ENCODE data around the gene IVL. TPM values are rescaled to one million over a fixed set of nuclear protein-coding genes. Genes with fewer than 3 reads are reported as not detected.

IVL gene
- total RNA-seq, 2 donors from 2014 or later, result not detected

DNA sequence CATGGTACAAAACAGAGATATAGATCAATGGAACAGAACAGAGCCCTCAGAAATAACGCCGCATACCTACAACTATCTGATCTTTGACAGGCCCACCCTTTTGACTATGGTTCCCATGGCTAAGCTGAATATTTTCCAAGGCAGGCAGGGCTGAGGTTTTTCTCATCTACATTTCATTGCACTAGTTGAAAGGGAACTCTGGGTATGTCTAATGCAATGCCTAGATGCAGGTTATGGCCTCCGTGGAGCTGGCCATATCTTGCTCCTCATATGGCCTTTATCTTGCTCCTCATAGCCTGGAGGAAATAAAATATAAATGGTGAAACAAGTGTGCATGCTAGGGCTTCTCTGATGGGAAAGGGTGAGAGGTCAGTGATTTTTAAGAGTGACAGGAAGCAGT, 49.2 kb downstream of the IVL start:
- no peaks in the 10 kb centered on the region for H3K27me3 ChIP-seq (ENCODE audit: control insufficient read depth, insufficient read depth, low read length, poor library complexity, severe bottlenecking)
- 73 to 96% methylated on average over 3 of the region's 3 CpGs for WGBS, 2 experiments (ENCODE audit: insufficient coverage in 1 of 2, insufficient read length in 1 of 2)

GRCh38 chr1:152959273-152959672, 50.9 kb downstream of the IVL start:
- TF ChIP-seq CTCF (conservative IDR thresholded peaks at IDR 0.05), result no peak
- Histone ChIP-seq H3K9ac (ENCODE audit: extremely low read depth, low read length, poor library complexity, severe bottlenecking) (no peak overlapping the region), H3K4me3 (ENCODE audit: low read length) (no peak overlapping the region), H3K27me3 (ENCODE audit: control insufficient read depth, insufficient read depth, low read length, poor library complexity, severe bottlenecking) (no peaks in the 10 kb centered on the region), H3K4me1 (ENCODE audit: control insufficient read depth, insufficient read depth, low read length) (no peaks in the 10 kb centered on the region), H3K9me3 (ENCODE audit: control insufficient read depth, low read length) (peaks cover 35% of the 10 kb centered on the region), H3K27ac (ENCODE audit: low read depth, low read length) (no peak overlapping the region), H3K36me3 (ENCODE audit: control insufficient read depth, insufficient read depth, low read length) (no peaks in the 10 kb centered on the region)
- Mint-ChIP-seq H3K9me3 (peaks cover 38% of the 10 kb centered on the region), H3K36me3 (ENCODE audit: low read depth) (no peaks in the 10 kb centered on the region), H3K4me1 (peaks cover 1% of the 10 kb centered on the region), H3K27ac (no peak overlapping the region), H3K27me3 (ENCODE audit: insufficient read depth) (no peaks in the 10 kb centered on the region), H3K4me3 (no peak overlapping the region)
- DNase-seq, result no peak
- 47% methylated on average over 1 of the region's 3 CpGs; no CpG with 5 or more reads in 1 of the 2 experiments for WGBS, 2 experiments (ENCODE audit: insufficient coverage in 1 of 2, insufficient read length in 1 of 2)

More for the DNA sequence above, 49.2 kb downstream of the IVL start:
- Histone ChIP-seq H3K9ac (ENCODE audit: extremely low read depth, low read length, poor library complexity, severe bottlenecking) (no peak overlapping the region), H3K36me3 (ENCODE audit: control insufficient read depth, insufficient read depth, low read length) (no peaks in the 10 kb centered on the region), H3K4me3 (ENCODE audit: low read length) (no peak overlapping the region), H3K4me1 (ENCODE audit: control insufficient read depth, insufficient read depth, low read length) (no peaks in the 10 kb centered on the region), H3K9me3 (ENCODE audit: control insufficient read depth, low read length) (peaks cover 30% of the 10 kb centered on the region), H3K27ac (ENCODE audit: low read depth, low read length) (no peak overlapping the region)
- H3K4me1 Mint-ChIP-seq, result no peaks in the 10 kb centered on the region
- TF ChIP-seq CTCF (conservative IDR thresholded peaks at IDR 0.05), result no peak
- no peak for DNase-seq
- H3K4me3 Mint-ChIP-seq, result no peak overlapping the region
- no peaks in the 10 kb centered on the region for H3K36me3 Mint-ChIP-seq (ENCODE audit: low read depth)
- H3K27me3 Mint-ChIP-seq (ENCODE audit: insufficient read depth), result no peaks in the 10 kb centered on the region
- H3K27ac Mint-ChIP-seq, result no peak overlapping the region
- H3K9me3 Mint-ChIP-seq, result peaks cover 49% of the 10 kb centered on the region

DNA sequence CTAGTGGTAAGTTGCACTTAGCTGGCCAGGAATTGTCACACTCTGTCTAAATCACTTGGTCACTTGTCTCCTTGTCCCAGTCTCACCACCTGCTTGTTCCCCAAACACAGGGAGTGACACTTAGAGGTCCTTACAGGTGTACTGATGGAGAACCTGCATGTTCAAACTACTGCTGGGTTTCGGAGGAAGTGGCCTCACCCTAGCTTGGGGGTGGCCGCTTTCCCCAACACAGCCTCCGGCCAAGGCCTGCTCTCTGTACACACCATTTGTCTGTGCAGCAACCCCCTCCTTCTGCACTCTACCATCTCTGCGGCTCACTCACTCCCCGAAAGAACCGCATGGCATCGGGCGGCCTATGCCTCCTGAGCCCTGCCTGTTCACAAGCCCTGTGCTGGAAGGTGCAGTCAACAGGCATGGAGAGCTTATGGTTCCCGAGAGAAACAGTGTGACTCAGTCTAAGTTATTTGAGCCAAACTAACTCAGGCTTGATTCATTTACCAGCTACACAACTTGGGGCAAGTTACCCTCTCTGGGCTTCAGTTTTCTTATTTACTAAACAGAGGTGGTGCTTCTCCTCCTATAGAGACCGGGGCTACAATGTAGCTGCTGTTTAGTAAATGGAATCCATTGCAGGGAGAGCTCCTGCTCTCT, 51.6 kb downstream of the IVL start:
- 84 to 90% methylated on average over 5 to 10 of the region's 10 CpGs for WGBS, 2 experiments (ENCODE audit: insufficient coverage in 1 of 2, insufficient read length in 1 of 2)
- no peaks in the 10 kb centered on the region for H3K4me1 ChIP-seq (ENCODE audit: control insufficient read depth, insufficient read depth, low read length)
- Mint-ChIP-seq H3K9me3 (peaks cover 40% of the 10 kb centered on the region), H3K4me3 (no peak overlapping the region), H3K27ac (no peak overlapping the region), H3K27me3 (ENCODE audit: insufficient read depth) (no peaks in the 10 kb centered on the region), H3K36me3 (ENCODE audit: low read depth) (no peaks in the 10 kb centered on the region), H3K4me1 (peaks cover 1% of the 10 kb centered on the region)
- no peak overlapping the region for H3K4me3 ChIP-seq (ENCODE audit: low read length)
- H3K27me3 ChIP-seq (ENCODE audit: control insufficient read depth, insufficient read depth, low read length, poor library complexity, severe bottlenecking), result no peaks in the 10 kb centered on the region
- TF ChIP-seq CTCF (conservative IDR thresholded peaks at IDR 0.05), result no peak
- DNase-seq, result no peak
- no peak overlapping the region for H3K27ac ChIP-seq (ENCODE audit: low read depth, low read length)
- H3K36me3 ChIP-seq (ENCODE audit: control insufficient read depth, insufficient read depth, low read length), result no peaks in the 10 kb centered on the region
- H3K9ac ChIP-seq (ENCODE audit: extremely low read depth, low read length, poor library complexity, severe bottlenecking), result no peak overlapping the region
- H3K9me3 ChIP-seq (ENCODE audit: control insufficient read depth, low read length), result peaks cover 33% of the 10 kb centered on the region

Data from endodermal cell (in vitro differentiated cells).